EH (cell line): ENCODE results near the gene APLNR.

Experiments
- DNase-seq: peaks from one replicate; pipeline ENCODE4 v3.0.0-alpha.2; 2015; ENCODE audit warnings: low read depth

The APLNR gene

DNA sequence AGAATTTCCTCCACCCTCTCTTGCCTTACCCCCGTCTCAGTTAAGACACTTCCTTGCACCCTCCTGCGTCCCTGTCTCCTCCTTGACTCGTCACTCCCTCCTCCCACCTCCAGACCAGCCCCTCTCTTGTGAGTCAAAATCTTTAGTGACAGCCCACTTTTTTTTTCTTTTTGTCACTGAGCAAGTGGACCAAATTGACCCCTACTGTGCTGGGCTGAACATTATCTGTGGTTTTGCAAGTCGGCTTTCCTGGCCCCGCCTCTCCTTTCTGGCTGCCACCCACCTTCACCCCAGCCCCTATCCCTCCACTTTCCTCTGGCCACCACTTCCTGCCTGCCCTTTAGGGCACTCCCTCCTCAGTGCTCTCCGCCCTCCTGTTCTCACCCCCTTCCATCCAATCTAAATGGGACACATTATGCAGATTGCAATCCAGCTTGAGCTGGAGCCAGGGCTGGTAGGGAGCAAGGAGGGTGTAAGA, at the start of gene APLNR:
Gene APLNR (minus strand): TSS at position 47 of the 478 bp plus-strand sequence. CDS start 246 bp downstream, outside the sequence.
- DNase-seq = no peak

DNA sequence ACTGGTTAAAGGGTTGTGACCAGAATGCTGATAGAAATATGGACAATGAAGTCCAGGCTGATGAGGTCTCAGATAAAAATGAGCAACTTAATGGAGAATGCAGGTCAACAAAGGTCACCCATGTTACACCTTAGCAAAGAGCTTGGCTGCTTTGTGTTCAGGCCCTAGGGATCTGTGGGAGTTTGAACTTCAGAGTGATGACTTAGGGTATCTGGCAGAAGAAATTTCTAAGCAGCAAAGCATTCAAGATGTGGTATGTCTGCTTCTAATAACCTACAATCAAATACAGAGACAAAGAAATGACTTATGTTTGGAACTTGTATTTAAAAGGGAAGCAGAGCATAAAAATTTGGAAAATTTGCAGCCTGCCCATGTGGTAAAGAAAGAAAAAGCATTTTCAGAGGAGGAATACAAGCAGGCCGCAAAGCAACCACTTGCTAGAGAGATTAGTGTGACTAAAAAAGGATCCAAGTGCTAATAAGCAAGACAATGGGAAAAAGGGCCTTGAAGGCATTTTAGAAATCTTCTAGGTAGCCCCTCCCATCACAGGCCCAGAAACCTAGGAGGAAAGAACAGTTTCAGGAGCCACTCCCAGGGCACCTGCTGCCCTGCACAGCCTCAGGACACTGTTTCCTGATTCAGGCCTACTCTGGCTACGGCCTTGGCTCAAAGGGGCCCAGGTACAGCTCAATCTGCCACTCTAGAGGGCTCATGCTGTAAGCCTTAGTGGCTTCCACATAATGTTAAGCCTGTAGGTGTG, 46.4 kb upstream of the APLNR start:
- DNase-seq = no peak

DNA sequence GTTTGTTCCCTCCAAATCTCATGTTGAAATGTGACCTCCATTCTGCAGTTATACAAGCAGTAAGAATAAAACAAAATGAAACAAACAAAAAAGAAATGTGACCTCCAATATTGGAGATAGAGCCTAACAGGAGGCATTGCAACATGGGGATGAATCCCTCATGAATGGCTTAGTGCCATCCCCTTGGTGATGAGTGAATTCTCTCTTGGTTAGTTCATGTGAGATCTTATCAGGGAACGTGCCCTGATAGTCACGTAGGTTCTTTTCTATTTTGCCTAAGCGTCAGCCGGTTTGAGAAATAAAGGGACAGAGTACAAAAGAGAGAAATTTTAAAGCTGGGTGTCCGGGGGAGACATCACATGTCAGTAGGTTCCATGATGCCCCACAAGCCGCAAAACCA, 44.5 kb upstream of the APLNR start:
- peak; percentile 45 for DNase-seq

DNA sequence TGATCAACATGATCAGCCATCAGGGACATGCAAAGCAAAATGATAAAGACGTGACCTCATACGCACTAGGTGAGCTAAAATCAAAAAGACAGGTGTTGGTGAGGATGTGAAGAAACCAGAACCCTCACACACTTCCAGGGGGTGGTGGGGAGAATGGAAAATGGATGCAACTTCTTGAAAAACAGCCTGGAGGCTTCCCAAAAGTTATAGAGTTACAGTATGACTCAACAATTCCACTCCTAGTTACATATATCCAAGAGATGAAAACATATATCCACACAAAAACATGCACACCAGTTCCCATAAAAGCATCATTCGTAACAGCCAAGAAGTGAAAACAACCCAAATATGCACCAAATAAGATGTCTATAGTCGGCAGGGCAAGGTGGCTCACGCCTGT, 42.1 kb upstream of the APLNR start:
- DNase-seq = peak; percentile 71

- no peak for DNase-seq
Measured at GRCh38 chr11:57278721-57279095, 41.7 kb upstream of the APLNR start.

- DNase-seq = peak; percentile 91
Measured at GRCh38 chr11:57277845-57278720, 41.0 kb upstream of the APLNR start.

GRCh38 chr11:57276971-57277675, 40.1 kb upstream of the APLNR start:
- no peak for DNase-seq

- no peak for DNase-seq
Measured at GRCh38 chr11:57276169-57276970, 39.3 kb upstream of the APLNR start.

GRCh38 chr11:57275582-57275981, 38.5 kb upstream of the APLNR start:
- DNase-seq = no peak

- peak; percentile 43 for DNase-seq
Measured at GRCh38 chr11:57274904-57275498, 38.0 kb upstream of the APLNR start.

GRCh38 chr11:57273448-57274058, 36.5 kb upstream of the APLNR start:
- no peak for DNase-seq

GRCh38 chr11:57269571-57270021, 32.5 kb upstream of the APLNR start:
- peak; percentile 63 for DNase-seq

DNA sequence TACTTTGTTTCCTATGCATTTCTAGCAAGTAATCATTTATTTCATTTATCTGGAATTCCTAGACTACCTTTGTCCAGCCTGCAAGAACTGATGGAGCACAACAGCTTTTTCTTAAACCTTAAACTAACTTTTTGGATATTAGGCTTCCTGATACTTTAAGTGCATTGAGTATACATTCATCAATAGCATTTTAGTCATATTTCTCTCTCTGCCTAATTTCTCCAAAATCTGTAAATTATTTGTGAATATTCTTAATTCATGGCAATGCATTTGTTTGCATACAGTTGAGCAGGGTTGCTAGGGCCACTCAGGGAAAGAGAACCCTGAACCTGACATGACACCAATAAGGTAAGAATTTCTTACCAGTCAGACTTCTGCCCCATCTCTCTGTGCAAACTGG, 29.1 kb upstream of the APLNR start:
- no peak for DNase-seq

DNA sequence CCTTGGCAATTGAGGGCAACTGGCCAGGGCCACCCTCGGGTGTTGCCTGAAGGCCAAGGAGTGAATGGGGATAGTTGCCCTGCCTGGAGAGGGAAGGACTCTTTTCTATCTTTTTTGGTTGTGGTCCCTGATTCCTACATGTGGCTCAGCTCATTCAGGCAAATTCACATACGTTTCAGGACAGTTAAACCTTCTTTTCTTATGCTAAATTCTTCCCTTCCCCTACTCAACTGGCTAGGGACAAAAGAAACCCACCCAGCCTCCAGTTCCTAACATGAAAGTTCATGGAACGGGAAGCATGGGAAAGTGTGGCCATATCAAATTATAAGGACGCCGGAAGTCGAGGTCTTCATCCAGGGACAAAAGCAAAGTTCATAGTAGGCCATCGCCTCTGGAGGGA, 26.3 kb upstream of the APLNR start:
- no peak for DNase-seq

GRCh38 chr11:57262157-57262556, 25.1 kb upstream of the APLNR start:
- no peak for DNase-seq

- peak; percentile 45 for DNase-seq
Measured at GRCh38 chr11:57260937-57261783, 24.1 kb upstream of the APLNR start.

DNA sequence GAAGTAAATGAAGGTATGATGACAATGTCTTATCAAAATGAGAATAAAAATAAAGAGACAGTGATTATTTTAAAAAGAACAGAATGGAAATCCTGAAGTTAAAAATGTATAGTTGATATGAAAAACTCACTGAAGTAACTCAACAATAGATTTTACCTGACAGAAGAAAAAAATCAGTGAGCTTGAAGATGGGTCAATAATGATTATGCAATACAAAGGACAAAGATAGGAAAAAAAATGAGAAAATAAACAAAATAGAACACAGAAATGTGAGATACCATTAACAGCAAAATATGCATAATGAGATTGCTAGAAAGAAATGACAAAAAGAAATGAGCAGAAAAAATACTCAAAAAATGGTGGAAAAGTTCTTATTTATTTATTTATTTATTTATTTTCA, 19.1 kb upstream of the APLNR start:
- DNase-seq = no peak

- peak; percentile 90 for DNase-seq
Measured at GRCh38 chr11:57255618-57256017, 18.6 kb upstream of the APLNR start.

GRCh38 chr11:57254631-57255030, 17.6 kb upstream of the APLNR start:
- DNase-seq = no peak
